Thyroid gland (tissue), 4 donors: ENCODE measurements around the gene MSX2.

Experiments
- POLR2A ChIP-seq, 2 donors: fragments of 450-650 bp; IDR thresholded peaks; one replicate each; pipeline ENCODE4 v1.6.1; 2017; ENCODE audit warnings: antibody characterized with exemption in 2 of 2, mild to moderate bottlenecking in 2 of 2, moderate library complexity in 1 of 2
- TF ChIP-seq, protein P1 (sequence below), 6 experiments: fragments of 200-600 bp in 3 of 6; fragments of 450-650 bp in 3 of 6; sonication (generic) in 3 of 6; IDR thresholded peaks; one replicate each; pipeline ENCODE4 v1.5.1; 2016 to 2019; ENCODE audit warnings: antibody characterized with exemption in 6 of 6, mild to moderate bottlenecking in 2 of 6, inconsistent platforms in 1 of 6, moderate library complexity in 1 of 6

- TF ChIP-seq, protein P1, sequence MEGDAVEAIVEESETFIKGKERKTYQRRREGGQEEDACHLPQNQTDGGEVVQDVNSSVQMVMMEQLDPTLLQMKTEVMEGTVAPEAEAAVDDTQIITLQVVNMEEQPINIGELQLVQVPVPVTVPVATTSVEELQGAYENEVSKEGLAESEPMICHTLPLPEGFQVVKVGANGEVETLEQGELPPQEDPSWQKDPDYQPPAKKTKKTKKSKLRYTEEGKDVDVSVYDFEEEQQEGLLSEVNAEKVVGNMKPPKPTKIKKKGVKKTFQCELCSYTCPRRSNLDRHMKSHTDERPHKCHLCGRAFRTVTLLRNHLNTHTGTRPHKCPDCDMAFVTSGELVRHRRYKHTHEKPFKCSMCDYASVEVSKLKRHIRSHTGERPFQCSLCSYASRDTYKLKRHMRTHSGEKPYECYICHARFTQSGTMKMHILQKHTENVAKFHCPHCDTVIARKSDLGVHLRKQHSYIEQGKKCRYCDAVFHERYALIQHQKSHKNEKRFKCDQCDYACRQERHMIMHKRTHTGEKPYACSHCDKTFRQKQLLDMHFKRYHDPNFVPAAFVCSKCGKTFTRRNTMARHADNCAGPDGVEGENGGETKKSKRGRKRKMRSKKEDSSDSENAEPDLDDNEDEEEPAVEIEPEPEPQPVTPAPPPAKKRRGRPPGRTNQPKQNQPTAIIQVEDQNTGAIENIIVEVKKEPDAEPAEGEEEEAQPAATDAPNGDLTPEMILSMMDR (IDR thresholded peaks at IDR 0.05): no peak
- TF ChIP-seq POLR2A (IDR thresholded peaks at IDR 0.05): no peak
These were observed 36.3 kb downstream of the MSX2 start for GRCh38 chr5:174760721-174761120.
